CD14-positive monocyte (primary cell): Measurements from ENCODE around the gene HESX1. TPM values are rescaled to one million over a fixed set of nuclear protein-coding genes. Genes with fewer than 3 reads are reported as not detected.

ENCODE experiments used
- DNase-seq, 3 donors: peaks; one replicate each; pipeline ENCODE4 v3.0.0-alpha.2; 2011 to 2022
- H2AFZ ChIP-seq: 2 replicates; pipeline ENCODE4 v1.6.0; 2012; ENCODE audit warnings: mild to moderate bottlenecking, low read depth, low read length, inconsistent platforms; ENCODE audit not compliant: insufficient read depth, poor library complexity, severe bottlenecking
- H3K27ac ChIP-seq, 2 donors: 1 replicate in 1 of 2; 2 replicates in 1 of 2; pipeline ENCODE4 v1.5.1; 2012 to 2013; ENCODE audit warnings: low read length in 2 of 2, control low read depth in 1 of 2, inconsistent platforms in 1 of 2, low read depth in 1 of 2, mild to moderate bottlenecking in 1 of 2
- H3K27me3 ChIP-seq, 2 donors: one replicate each; pipeline versions ENCODE4 v1.6.0 to v1.6.1; 2011 to 2013; ENCODE audit warnings: low read length in 2 of 2; ENCODE audit not compliant: control insufficient read depth in 2 of 2, insufficient read depth in 2 of 2
- H3K36me3 ChIP-seq, 2 donors: replicated peaks in 1 of 2; 1 replicate in 1 of 2; 2 replicates in 1 of 2; pipeline versions ENCODE4 v1.5.1 to v1.6.1; 2012 to 2013; ENCODE audit warnings: low read length in 2 of 2, control low read depth in 1 of 2, inconsistent platforms in 1 of 2, mild to moderate bottlenecking in 1 of 2; ENCODE audit not compliant: insufficient read depth in 2 of 2, control insufficient read depth in 1 of 2
- H3K4me1 ChIP-seq, 2 donors: 1 replicate in 1 of 2; 2 replicates in 1 of 2; pipeline versions ENCODE4 v1.5.1 to v1.6.1; 2012 to 2013; ENCODE audit warnings: low read length in 2 of 2, control low read depth in 1 of 2, inconsistent platforms in 1 of 2, mild to moderate bottlenecking in 1 of 2, moderate library complexity in 1 of 2; ENCODE audit not compliant: insufficient read depth in 2 of 2, control insufficient read depth in 1 of 2
- H3K4me2 ChIP-seq: replicated peaks from 2 replicates; pipeline ENCODE3; 2012; ENCODE audit warnings: low read length, moderate library complexity, mild to moderate bottlenecking; ENCODE audit not compliant: poor library complexity, severe bottlenecking; ENCODE audit errors: extremely low read depth
- H3K4me3 ChIP-seq, 3 experiments: fragments of 200-600 bp in 1 of 3; sonication (generic) in 1 of 3; replicated peaks in 1 of 3; 1 replicate in 2 of 3; 2 replicates in 1 of 3; pipeline ENCODE4 v1.5.1; 2011 to 2013; ENCODE audit warnings: low read length in 3 of 3, mild to moderate bottlenecking in 3 of 3, control low read depth in 2 of 3, low read depth in 2 of 3, inconsistent platforms in 1 of 3, moderate library complexity in 1 of 3
- H3K79me2 ChIP-seq: 2 replicates; pipeline ENCODE4 v1.6.0; 2012; ENCODE audit warnings: mild to moderate bottlenecking, control low read depth, inconsistent platforms, low read length, moderate library complexity; ENCODE audit not compliant: insufficient read depth
- H3K9ac ChIP-seq: 2 replicates; pipeline ENCODE4 v1.6.0; 2017; ENCODE audit warnings: low read length, mild to moderate bottlenecking; ENCODE audit not compliant: insufficient read depth, poor library complexity, severe bottlenecking
- H3K9me3 ChIP-seq, 2 donors: replicated peaks in 1 of 2; 1 replicate in 1 of 2; 2 replicates in 1 of 2; pipeline versions ENCODE4 v1.5.1 to v1.6.1; 2012 to 2013; ENCODE audit warnings: low read length in 2 of 2, control low read depth in 1 of 2; ENCODE audit not compliant: control insufficient read depth in 1 of 2, insufficient read depth in 1 of 2
- H4K20me1 ChIP-seq: 2 replicates; pipeline ENCODE4 v1.6.0; 2012; ENCODE audit warnings: mild to moderate bottlenecking, low read length, control low read depth, moderate library complexity; ENCODE audit not compliant: insufficient read depth
- H3K27ac Mint-ChIP-seq, 7 donors: one replicate each; pipeline ENCODE4 v1.8.0; 2020; ENCODE audit warnings: mild to moderate bottlenecking in 7 of 7, mixed read lengths in 7 of 7, moderate library complexity in 6 of 7, inconsistent platforms in 2 of 7
- H3K27me3 Mint-ChIP-seq, 3 donors: one replicate each; pipeline ENCODE4 v1.8.0; 2021 to 2022; ENCODE audit warnings: low read depth in 3 of 3, mild to moderate bottlenecking in 3 of 3, mixed read lengths in 3 of 3, moderate library complexity in 3 of 3, inconsistent platforms in 1 of 3
- H3K36me3 Mint-ChIP-seq, 2 donors: one replicate each; pipeline ENCODE4 v1.8.0; 2020; ENCODE audit warnings: mixed read lengths in 2 of 2, inconsistent platforms in 1 of 2, mild to moderate bottlenecking in 1 of 2
- H3K4me1 Mint-ChIP-seq: one replicate; pipeline ENCODE4 v1.8.0; 2020; ENCODE audit warnings: mild to moderate bottlenecking, mixed read lengths
- H3K4me3 Mint-ChIP-seq, 2 donors: one replicate each; pipeline ENCODE4 v1.8.0; 2020; ENCODE audit warnings: mild to moderate bottlenecking in 2 of 2, mixed read lengths in 2 of 2, moderate library complexity in 1 of 2
- H3K9me3 Mint-ChIP-seq, 7 donors: one replicate each; pipeline ENCODE4 v1.8.0; 2020 to 2022; ENCODE audit warnings: mixed read lengths in 7 of 7, mild to moderate bottlenecking in 6 of 7, moderate library complexity in 6 of 7, inconsistent platforms in 2 of 7
- CTCF ChIP-seq: fragments of 200-600 bp; IDR thresholded peaks from one replicate; pipeline ENCODE4 v1.8.0; 2022; ENCODE audit warnings: antibody characterized with exemption, mild to moderate bottlenecking
- WGBS: methylation state at CpG from one replicate; pipeline ENCODE4 v1.1.5; 2013; ENCODE audit warnings: missing lambda C conversion rate; ENCODE audit not compliant: insufficient coverage; 5-methylcytosine and 5-hydroxymethylcytosine counted together
- intact Hi-C, 2 donors: fragments of 100-400 bp; cut with micrococcal nuclease; formaldehyde crosslinking; loops; one replicate each; pipeline versions ENCODE4 v1.15.0 to v1.15.1; 2023
- polyA plus RNA-seq, 3 donors: library from polyadenylated mRNA; depleted of rRNA in 1 of 3; unstranded in 2 of 3; stranded (reverse) in 1 of 3; fragments of 300-500 nt in 2 of 3; fragments of >200 nt in 1 of 3; fragmentation: Illumina TruSeq in 2 of 3; gene quantifications; 1 replicate in 2 of 3; 2 replicates in 1 of 3; pipeline ENCODE4 v1.2.3, GENCODE V29; 2012 to 2021

The HESX1 gene
- polyA plus RNA-seq, 3 donors = 0.22 to 0.83 (median 0.46) TPM

GRCh38 chr3:57192028-57192427 is 7.8 kb downstream of the HESX1 start:
- intact Hi-C loops = no loop called here
- Histone ChIP-seq H3K4me3 (no peak overlapping the region), H3K27me3 (no peaks in the 10 kb centered on the region), H4K20me1 (no peaks in the 10 kb centered on the region), H3K9ac (no peak overlapping the region), H3K36me3 (no peaks in the 10 kb centered on the region), H3K27ac (no peak overlapping the region), H3K9me3 (no peaks in the 10 kb centered on the region), H3K79me2 (no peaks in the 10 kb centered on the region), H2AFZ (no peak overlapping the region), H3K4me2 (no peak overlapping the region), H3K4me1 (peaks cover 0 to 3% of the 10 kb centered on the region in 2 donors)
- no peaks in the 10 kb centered on the region for H3K36me3 Mint-ChIP-seq
- peaks cover 0 to 3% (median 0%) of the 10 kb centered on the region in 7 donors for H3K9me3 Mint-ChIP-seq
- no peak for TF ChIP-seq CTCF
- WGBS = no CpG with 5 or more reads among the region's 3 CpGs
- DNase-seq = no peak
- peaks cover 0 to 1% (median 0%) of the 10 kb centered on the region in 3 donors for H3K27me3 Mint-ChIP-seq
- H3K4me3 Mint-ChIP-seq = no peak overlapping the region
- no peak overlapping the region for H3K27ac Mint-ChIP-seq
- peaks cover 3% of the 10 kb centered on the region for H3K4me1 Mint-ChIP-seq

GRCh38 chr3:57184526-57184925 is 15.3 kb downstream of the HESX1 start:
- no peak for TF ChIP-seq CTCF
- no peaks in the 10 kb centered on the region for H3K27me3 ChIP-seq
- WGBS = 71% methylated on average over 2 of the region's 6 CpGs
- Mint-ChIP-seq H3K9me3 (no peaks in the 10 kb centered on the region), H3K36me3 (no peaks in the 10 kb centered on the region), H3K4me1 (peaks cover 3% of the 10 kb centered on the region), H3K27me3 (no peaks in the 10 kb centered on the region), H3K27ac (no peak overlapping the region), H3K4me3 (no peak overlapping the region)
- H3K4me2 ChIP-seq = no peak overlapping the region
- H2AFZ ChIP-seq = no peak overlapping the region
- H3K4me3 ChIP-seq = no peak overlapping the region
- no peak overlapping the region for H3K9ac ChIP-seq
- H3K9me3 ChIP-seq = no peaks in the 10 kb centered on the region
- no peaks in the 10 kb centered on the region for H3K79me2 ChIP-seq
- no peak overlapping the region for H3K27ac ChIP-seq
- H3K36me3 ChIP-seq = no peaks in the 10 kb centered on the region
- no peaks in the 10 kb centered on the region for H3K4me1 ChIP-seq
- no peaks in the 10 kb centered on the region for H4K20me1 ChIP-seq
- intact Hi-C loops = no loop called here
- DNase-seq = no peak
